ENCODE data around the gene KLF15.

- TF ChIP-seq, protein P1, sequence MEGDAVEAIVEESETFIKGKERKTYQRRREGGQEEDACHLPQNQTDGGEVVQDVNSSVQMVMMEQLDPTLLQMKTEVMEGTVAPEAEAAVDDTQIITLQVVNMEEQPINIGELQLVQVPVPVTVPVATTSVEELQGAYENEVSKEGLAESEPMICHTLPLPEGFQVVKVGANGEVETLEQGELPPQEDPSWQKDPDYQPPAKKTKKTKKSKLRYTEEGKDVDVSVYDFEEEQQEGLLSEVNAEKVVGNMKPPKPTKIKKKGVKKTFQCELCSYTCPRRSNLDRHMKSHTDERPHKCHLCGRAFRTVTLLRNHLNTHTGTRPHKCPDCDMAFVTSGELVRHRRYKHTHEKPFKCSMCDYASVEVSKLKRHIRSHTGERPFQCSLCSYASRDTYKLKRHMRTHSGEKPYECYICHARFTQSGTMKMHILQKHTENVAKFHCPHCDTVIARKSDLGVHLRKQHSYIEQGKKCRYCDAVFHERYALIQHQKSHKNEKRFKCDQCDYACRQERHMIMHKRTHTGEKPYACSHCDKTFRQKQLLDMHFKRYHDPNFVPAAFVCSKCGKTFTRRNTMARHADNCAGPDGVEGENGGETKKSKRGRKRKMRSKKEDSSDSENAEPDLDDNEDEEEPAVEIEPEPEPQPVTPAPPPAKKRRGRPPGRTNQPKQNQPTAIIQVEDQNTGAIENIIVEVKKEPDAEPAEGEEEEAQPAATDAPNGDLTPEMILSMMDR (optimal IDR thresholded peaks at IDR 0.05 in 1 of 3, IDR thresholded peaks at IDR 0.05 in 1 of 3, conservative IDR thresholded peaks at IDR 0.05 in 1 of 3; ENCODE audit: extremely low read depth in 1 of 3, insufficient read depth in 2 of 3, low read length in 3 of 3), result no peak
- peak; percentile 50 for TF ChIP-seq EZH2 (IDR thresholded peaks at IDR 0.05; ENCODE audit: low read length)
Observed at GRCh38 chr3:126357295-126358037, at the start of gene KLF15.
